C4-2B (cell line): Measurements from ENCODE around the gene TEX261.

Experiments used
- H3K27ac ChIP-seq: fragments of 450-650 bp; 2 replicates; pipeline ENCODE4 v1.5.1; 2017
- ZFX ChIP-seq: fragments of 450-650 bp; IDR thresholded peaks from 2 replicates; pipeline ENCODE4 v1.6.1; 2017
- TF ChIP-seq, protein P1 (sequence below): fragments of 450-650 bp; conservative IDR thresholded peaks from 2 replicates; pipeline ENCODE4 v1.5.1; 2017; ENCODE audit warnings: mild to moderate bottlenecking

TEX261 gene

DNA sequence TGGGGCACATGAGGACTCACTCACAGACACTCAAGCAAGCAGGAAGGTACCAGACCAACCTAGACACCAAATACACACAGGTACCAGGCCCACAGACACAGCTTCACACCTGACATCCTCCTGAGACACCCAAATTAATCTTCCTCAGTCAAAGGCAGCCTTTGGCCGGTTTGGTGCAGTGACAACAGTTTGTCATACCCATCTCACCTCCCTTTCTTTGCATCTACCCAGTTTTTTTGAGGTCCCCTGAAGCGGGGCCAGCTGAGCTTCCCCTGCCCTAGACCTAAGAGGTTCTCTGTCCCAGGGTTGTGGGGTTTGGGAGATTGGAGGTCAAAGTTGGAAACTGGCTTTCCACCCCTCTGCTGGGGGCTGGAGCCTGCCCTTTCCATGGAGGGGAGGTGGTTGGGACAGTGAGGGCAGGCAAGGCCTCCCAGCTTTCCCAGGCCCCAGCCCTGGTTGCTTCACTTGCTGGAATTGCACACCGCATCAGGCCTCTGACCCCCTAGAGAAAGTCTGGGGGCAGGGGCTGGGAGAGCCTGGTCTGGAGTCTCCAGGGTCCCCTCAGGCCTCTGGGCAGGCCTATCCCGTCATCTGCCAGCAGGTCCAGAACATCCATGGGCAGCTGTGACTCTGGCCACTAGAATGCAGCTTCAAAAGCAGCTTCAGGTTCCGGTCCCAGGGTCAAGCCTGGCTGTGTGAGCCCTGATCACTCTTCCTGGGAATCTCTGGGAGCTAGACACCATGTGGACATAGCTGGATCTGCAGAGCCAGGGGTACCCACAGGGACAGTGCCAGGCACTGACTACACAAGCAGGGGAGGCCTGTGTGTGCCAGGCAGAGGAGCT lies 12.5 kb upstream of the TEX261 start:
- TF ChIP-seq, protein P1, sequence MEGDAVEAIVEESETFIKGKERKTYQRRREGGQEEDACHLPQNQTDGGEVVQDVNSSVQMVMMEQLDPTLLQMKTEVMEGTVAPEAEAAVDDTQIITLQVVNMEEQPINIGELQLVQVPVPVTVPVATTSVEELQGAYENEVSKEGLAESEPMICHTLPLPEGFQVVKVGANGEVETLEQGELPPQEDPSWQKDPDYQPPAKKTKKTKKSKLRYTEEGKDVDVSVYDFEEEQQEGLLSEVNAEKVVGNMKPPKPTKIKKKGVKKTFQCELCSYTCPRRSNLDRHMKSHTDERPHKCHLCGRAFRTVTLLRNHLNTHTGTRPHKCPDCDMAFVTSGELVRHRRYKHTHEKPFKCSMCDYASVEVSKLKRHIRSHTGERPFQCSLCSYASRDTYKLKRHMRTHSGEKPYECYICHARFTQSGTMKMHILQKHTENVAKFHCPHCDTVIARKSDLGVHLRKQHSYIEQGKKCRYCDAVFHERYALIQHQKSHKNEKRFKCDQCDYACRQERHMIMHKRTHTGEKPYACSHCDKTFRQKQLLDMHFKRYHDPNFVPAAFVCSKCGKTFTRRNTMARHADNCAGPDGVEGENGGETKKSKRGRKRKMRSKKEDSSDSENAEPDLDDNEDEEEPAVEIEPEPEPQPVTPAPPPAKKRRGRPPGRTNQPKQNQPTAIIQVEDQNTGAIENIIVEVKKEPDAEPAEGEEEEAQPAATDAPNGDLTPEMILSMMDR = no peak
- no peak for TF ChIP-seq ZFX
- no peak overlapping the region for H3K27ac ChIP-seq

DNA sequence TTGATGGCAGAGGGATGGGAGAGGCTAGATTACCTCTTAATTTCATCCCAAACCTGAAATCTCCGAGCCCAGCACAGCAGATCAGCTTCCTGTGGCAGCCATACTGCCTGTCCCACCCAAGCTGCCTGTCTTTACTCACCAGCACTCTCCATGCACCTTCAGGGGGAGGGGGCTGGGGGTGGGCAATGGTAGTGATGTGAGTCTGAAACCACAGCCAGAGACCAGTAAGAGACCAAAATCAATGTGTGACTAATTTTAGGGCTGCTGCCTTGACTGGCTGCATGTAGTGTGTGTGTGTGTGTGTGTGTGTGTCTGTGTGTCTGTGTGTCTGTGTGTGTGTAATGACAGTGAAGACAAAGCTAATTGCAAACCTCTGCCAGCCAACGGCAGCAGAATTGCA lies 11.7 kb upstream of the TEX261 start:
- H3K27ac ChIP-seq = no peak overlapping the region
- TF ChIP-seq, protein P1 = no peak
- TF ChIP-seq ZFX = no peak

DNA sequence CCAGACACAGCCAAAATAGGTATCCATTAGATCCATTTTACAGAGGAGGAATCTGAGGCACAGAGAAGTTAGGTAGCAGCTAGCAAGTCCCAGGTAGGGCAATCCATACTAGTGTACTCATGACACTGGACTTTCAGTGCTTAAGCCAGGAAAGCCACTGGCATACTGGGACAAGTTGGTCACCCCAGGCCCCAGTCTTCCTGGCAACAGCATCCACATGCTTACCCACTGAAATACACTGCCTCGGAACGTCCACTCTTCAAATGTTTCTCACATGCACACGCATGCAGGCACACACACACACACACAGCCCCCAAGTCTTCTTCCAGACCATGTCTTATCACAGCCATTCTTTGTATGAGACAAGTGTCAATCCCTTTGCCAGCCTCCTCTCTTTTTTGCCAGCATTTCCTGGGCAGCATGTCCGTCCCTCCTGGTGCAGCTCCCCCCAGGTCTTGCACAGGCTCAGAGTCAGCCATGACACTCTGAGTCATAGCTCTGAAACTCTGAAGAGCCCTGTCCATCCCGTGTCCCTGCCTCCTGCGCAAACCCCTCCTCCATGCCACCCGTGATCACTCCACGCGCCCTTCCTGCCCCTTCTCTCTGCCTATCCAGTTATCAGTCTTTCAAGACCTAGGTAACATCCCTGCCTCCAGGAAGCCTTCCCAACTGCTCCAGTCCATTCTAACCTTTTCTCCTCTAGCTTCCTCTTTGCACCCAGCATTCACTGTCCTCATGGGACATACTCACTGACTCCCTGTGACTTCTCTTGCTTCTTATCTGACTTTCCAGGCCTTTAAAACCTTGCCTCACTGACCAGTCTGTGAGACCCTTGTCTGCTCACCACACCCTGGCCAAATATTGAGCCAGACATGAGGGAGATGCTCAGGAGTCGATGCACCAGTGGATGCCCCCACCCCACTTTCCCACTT lies 10.9 kb upstream of the TEX261 start:
- H3K27ac ChIP-seq = no peak overlapping the region
- TF ChIP-seq ZFX = no peak
- TF ChIP-seq, protein P1 = no peak

DNA sequence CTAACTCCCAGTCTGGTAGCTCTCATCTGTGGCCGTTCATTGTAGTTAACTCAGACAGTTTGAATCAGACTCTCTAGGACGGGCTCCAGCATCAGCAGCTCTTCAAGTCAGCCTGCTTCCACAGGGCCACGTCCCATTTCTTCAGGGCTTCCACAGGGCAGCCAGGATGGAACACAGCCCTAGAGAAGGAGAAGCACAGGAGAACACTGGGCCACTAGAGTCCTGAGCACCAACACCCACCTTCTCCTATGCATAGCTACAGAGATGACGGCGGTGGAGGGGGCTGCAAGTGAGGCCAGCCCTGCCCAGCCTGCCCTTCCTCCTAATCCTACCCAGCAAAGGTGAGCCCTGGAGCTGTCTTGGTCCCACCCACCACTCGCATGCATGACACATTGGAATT lies 10.2 kb upstream of the TEX261 start:
- no peak for TF ChIP-seq ZFX
- TF ChIP-seq, protein P1 = no peak
- H3K27ac ChIP-seq = no peak overlapping the region

DNA sequence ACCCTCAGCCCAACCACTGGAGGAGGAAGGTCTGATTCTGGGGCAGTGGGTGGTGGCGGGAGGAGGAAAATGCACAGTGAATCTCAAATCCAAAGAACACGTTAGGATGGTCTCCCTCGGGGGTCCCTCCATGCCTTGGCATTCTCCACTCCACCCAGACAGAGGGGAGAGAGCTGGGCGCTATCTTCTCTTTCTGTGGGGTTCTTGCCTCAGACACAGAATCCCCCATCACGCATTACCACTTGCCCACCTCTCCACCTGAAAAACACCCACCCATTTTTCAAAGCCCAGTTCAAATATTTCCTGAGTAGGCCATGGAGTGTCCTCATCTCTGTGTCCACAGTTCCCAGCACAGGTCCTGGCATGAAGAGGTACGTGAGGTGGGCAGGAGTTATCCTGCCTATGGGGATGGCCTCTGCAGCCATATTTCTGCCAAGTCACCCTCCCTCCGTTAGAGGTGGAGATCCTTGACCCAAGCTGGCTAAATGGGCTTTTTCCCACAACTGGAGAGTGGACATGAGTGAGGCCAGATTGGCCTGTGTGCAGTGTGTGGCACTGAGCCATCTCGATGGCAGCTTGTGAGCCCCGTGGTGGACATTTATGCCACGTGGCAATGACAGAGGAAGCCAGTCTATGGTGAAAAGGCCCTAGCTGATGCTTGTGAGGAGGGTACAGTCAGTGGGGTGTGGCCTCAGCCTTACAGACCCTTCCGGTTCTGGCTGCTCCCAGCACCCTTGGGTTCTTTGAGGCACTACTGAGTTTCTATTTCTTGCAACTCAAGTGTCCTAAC lies 9.5 kb upstream of the TEX261 start:
- H3K27ac ChIP-seq = no peak overlapping the region
- TF ChIP-seq ZFX = no peak
- TF ChIP-seq, protein P1 = no peak

DNA sequence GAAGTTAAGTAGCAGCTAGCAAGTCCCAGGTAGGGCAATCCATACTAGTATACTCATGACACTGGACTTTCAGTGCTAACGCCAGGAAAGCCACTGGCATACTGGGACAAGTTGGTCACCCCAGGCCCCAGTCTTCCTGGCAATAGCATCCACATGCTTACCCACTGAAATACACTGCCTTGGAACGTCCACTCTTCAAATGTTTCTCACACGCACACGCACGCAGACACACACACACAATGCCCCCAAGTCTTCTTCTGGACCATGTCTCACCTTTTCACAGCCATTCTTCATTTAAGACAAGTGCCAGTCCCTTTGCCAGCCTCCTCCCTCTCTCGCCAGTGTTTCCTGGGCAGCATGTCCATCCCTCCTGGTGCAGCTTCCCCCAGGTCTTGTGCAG lies 8.7 kb upstream of the TEX261 start:
- TF ChIP-seq, protein P1 = no peak
- no peak for TF ChIP-seq ZFX
- H3K27ac ChIP-seq = no peak overlapping the region
